GM18519 (cell line): ENCODE data around the gene GADL1.

Source experiments
- ATAC-seq: cut with Tn5 transposase; IDR thresholded peaks from one replicate; pipeline ENCODE4 v1.9.1; 2021; ENCODE audit warnings: mild to moderate bottlenecking, moderate library complexity; ENCODE audit not compliant: unreplicated experiment, low FRiP score

GADL1 gene, protein sequence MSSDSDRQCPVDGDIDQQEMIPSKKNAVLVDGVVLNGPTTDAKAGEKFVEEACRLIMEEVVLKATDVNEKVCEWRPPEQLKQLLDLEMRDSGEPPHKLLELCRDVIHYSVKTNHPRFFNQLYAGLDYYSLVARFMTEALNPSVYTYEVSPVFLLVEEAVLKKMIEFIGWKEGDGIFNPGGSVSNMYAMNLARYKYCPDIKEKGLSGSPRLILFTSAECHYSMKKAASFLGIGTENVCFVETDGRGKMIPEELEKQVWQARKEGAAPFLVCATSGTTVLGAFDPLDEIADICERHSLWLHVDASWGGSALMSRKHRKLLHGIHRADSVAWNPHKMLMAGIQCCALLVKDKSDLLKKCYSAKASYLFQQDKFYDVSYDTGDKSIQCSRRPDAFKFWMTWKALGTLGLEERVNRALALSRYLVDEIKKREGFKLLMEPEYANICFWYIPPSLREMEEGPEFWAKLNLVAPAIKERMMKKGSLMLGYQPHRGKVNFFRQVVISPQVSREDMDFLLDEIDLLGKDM

DNA sequence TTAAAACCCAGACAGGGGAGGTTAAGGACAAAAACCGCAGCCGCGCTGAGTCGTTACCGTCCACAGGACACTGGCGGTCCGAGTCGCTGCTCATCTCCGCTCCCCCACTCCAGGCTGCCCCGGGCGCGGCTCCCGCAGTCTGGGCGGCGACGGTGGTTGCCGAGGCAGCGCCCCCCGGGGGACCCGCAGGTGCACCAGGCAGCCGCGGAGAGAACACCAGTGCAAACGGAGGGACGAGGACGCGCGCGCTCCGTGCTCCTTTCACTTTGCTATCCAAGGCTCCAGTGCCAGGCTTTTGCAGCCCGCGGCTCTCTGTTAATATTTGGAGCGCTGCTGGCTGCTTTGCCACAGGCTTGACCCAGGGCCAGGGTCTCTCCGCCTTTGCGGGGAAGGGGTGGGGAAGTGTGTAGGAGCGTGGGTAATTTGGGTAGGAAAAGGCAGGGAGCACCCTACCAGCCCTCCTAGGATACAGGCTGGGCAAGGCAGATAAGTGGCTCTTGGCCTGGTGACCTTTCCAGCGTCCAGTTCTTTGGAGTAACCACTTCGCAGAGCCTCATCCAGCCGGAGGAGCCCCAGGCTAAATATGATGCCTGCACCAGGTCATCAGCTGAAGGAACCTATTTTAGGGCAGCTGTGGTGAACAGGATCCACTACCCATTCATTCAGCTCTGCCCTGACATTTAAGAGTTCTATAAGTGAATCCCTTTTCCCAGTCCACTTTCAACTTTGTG, at the start of gene GADL1:
Gene GADL1 (minus strand): TSS at position 141 of the 731 bp plus-strand sequence. CDS start 47 bp downstream, at position 94.
- no peak for ATAC-seq

DNA sequence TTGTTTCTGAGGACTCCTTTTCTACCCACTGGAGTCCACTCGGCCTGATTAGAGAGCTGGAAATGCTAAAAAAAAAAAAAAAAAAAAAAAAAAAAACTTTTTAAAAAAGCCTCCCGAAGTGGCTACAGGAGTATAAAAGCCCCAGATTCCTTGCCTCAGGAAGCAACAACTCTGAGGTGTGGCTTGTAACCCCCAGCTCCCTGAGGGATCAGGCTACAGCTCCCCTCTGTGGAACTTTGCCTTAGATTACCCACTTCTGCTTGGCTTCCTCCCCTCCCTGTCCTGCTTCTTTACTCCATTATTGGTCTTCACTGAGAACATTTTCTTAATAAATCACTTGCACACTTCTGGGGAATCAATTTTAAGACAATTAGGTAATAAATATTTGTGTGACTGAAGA, 49.7 kb upstream of the GADL1 start:
- no peak for ATAC-seq

DNA sequence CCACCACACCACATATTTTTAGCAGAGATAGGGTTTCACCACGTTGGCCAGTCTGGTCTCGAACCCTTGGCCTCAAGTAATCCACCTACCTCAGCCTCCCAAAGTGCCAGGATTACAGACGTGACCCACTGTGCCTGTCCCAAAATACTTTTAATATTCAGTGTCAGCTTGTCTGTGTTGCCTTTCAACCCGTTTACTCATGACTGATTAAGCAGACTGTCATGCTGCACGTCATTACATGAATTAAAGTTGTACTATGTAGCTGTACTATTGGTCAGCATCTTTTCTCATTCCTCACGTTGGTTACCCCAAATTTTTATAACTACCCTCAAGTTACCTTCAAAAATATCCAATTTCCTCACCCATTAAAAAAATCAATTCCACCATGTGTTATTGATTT, 48.7 kb upstream of the GADL1 start:
- no peak for ATAC-seq

DNA sequence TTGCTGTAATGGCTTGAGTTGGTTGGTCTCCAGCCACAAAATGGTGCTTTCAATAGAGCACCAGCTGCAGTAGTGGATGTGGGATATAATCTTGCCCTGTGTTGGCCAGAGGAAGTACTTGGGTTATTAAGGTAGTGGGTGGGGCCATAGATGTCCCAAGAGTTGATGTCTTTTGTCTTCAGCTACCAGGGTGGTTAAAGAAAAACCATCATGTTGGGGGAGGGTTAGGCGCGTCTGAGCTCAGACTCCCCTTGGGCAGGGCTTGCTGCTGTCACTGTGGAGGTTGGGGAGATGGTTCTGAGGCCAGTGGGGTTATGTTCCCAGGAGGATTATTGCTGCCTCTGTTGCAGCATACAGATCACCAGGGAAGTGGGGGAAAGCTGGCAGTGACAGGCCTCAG, 46.9 kb upstream of the GADL1 start:
- ATAC-seq, result no peak

DNA sequence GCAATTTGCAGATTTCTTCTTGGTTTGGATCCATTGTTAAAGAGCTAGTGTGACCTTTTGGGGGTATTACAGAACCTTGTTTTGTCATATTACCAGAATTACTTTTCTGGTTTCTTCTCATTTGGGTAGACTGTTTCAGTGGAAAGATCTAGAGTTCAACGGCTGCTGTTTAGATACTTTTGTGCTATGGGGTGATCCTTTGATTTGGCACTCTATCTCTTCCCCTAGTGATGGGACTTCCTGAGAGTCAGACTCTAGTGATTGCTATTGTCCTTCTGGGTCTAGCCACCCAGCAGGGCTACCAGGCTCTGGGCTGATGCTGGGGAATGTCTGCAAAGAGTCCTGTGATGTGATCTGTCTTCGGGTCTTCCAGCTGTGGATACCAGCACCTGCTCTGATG, 46.3 kb upstream of the GADL1 start:
- no peak for ATAC-seq

DNA sequence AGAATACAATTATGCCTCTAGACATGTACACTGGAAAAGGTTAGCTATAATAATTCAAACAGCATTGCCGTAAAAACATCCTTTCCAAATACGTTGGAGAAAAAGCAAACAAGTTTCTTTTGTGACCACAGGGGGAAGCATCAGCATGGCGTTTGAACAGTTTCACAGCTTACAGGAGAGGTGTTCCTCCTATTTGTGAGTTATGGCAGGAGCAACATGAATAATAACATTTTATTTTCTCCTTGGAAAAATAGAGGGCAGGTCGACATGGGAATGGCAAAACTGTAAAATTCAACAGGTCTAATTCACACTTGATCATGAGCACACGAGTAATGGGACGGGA, 39.7 kb upstream of the GADL1 start:
- no peak for ATAC-seq

DNA sequence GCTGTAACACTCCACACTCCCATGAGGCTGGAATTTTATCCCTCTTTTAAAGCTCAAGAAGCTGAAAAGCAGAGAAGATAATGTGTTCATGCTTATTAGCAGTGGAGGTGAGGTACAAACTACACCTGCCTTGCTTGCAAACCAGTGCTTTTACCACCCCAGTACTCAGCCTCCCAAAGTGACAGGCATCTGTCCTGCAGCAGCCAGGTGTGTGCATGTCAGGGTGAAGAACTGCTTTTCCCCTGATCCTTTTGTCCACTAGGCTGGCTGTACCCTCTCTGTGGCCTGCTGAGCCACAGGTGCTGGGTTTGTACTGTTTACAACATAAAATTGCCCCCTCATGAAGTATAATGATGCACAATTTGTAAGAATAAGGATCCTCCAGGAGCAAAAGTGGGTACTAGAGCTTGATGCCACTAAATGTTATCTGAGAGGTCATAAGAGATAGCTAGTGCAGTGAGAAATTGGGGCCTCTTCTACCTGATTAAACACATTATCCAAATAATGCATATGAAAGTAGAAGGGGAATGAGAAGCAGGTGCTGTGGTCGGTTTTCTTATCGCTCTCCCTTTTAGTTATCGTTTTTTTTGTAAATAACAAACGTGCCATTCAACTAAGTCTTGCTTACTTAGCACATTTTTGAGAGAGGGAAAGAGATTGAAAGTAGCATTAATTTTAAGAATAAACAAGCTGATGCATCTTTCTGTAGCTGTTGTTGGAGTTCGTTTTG, 39.2 kb upstream of the GADL1 start:
- no peak for ATAC-seq

DNA sequence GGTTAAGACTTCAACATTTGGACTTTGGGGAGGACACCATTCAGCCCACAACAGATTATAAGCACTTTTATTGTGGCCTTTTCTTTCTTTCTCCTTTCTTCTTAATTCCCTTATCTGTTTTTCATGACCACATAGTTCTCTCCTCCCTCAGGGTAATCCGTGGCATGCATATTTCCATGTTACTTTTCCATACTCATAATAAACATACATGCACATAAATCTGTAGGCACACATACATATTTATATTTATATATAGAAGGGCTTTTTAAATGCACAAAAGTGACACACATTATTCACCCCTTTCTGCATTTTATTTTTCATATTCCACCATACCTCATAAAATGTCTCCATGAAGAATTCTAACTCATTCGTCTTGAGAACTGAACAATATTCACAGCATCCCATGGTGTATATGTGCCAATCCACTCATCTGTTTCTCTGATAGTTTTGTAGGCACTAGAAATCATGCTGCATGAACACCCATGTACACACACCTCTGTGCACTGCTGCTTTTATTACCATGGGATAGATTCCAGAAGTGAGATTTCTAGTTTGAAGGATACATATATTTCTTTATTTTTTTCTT, 38.1 kb upstream of the GADL1 start:
- ATAC-seq, result no peak

DNA sequence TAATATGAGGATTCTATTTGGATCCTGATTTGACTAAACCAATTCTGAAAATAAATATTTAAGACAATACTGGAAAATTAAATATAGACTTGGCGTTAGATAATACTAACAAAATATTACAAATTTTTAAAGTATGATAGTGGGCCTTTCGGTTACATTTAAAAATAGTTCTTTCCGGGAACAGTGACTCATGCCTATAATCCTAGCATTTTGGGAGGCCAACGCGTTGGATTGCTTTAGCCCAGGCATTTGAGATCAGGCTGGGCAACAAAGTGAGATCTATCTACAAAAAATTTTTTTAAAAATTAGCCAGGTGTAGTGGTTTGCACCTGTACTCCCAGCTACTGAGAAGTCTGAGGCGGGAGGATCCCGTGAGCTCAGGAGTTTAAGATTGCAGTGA, 30.3 kb upstream of the GADL1 start:
- ATAC-seq, result no peak

DNA sequence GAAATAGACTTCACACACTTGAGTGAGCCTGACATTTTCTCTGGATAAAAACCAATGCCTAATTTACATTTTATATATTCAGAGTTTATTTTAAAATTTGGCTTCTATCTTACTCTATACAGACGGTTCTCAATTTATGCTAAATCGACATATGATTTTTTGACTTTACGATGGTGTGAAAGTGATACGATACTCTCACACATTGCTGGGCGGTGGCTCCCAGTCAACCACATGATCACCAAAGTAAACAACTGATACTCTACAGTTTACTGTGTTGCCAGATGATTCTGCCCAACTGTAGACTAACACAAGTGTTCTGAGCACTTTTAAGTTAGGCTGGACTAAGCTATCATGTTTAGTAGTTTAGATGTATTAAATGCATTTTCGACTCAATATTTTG, 25.1 kb upstream of the GADL1 start:
- no peak for ATAC-seq

DNA sequence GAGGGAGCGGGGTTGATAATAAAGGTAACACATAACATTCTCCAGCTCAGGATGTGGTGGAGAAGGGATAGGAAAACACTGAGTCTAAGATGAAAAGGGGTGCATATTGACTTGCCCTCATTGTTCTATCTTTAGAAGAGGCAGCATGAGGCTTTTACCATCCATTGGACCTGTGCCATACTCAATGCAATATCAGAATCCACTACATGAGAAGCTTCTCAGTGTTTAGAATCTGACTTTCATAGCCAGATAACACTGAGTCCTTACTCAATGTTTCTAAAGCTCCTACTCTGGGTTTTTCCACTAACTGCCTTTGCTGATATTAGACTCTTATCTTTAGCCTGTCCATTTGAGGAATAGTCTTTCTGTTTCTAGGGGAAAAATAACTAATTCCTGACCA, 24.3 kb upstream of the GADL1 start:
- no peak for ATAC-seq

DNA sequence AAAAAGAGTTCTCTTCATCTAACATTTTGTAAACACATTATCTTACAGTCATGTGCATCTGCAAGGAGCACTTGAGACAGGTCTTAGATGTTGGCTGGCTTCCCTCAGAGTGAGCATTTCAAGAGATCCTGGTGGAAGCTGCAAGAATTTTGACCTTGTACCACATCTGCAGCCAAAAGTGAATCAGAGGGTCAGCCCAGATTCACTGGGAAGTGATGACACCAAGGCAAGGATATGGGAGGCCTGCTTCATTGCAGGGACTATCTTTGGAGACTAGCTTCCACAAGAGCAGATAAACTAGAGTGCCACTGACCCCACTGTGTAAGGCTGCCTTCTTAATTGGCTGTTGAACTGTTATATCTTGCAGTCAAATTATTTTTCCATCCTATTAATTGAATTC, 21.3 kb upstream of the GADL1 start:
- no peak for ATAC-seq

DNA sequence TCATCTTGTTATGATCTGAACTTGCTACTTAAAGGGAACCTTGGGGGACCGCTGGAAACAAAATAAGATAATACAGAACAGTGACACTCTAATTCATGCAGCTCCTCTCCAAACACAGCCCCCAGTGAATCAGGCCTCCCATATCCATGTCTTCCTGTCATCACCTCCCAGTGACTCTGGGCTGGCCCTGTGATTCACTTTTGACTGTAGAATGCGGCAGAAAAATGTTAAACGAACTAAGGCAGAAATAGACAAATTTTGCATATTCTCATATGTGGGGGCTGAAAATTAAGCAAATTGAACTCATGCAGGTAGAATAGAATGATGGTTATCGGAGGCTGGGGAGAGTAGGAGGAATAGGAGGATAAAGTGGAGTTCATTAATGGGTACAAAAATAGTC, 20.2 kb upstream of the GADL1 start:
- ATAC-seq, result no peak

DNA sequence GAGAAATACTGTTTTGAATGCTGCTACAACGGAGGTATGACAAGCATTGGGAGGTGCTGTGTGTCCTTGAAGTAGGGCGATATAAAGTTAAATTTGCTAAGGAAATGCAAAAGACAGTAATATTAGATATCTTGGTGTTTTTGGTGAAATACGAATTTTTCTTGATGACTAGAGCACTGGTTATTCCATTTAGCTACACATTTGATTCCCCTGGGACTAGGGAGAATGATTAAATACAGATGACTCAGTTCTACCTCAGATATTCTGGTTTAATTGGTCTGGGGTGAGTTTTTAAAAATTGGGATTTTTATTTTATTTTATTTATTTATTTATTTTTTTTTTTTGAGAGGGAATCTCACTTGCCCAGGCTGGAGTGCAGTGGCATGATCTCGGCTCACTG, 18.7 kb upstream of the GADL1 start:
- no peak for ATAC-seq

DNA sequence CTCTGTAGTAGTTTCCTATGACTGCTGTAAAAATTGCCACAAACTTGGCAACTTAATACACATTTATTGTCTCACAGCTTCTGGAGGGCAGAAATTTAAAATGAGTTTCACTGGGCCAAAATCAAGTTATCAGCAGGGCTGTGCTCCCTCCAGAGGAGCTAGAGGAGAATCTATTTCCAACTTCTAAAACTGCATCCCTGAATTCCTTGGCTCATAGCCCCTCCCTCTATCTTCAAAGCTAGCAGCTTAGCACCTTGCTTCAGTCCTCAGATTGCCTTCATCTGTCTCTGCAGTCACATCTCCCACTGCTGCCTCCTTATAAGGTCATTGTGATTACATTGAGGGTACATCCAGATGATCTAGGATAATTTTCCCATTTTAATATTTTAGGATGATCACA, 17.8 kb upstream of the GADL1 start:
- ATAC-seq, result no peak

DNA sequence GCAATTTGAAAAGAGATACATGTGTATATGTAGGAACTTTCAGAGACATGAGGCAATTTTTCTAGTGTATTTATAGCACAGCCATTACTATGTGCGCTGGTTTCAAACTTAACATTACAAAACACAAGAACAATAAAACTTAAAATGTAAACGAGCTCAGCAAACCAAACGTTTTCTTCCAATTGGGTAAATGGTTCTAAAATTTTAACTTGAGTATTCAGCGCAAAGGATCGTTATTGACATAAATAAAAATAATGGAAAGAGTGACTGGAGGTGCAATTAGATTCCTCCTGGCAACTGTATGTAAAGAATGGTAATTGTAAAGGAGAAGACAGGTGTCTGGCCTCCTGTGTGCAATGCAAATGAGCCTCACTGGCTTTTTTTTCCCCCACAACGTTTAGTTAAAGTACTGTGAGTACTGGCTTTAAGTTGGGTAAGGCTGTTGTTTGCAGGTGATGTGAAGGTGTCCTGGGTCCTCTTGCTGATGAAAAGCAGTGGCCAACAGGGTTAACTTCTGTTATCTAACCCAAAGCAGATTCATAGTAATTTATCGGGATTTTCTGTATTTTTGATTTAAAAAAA, 14.1 kb upstream of the GADL1 start:
- no peak for ATAC-seq

DNA sequence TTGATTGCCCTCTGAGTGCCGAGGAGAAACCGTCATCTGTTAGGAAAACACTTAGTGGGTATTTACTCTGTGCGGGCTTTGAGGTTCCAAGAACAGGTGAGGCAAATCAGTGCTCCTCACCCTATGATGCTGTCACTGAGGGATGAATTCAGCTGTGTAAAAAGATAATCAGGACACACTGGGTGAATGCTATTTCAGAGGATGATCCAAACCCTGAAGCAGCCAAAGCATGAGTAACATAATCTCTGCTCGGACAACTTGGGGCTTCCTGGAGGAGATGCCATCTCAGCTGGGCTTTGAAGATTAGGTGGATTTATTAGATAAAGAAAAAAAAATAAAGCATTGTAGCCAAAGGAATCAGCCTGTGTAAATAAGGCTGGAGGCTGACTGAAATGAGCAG, 10.5 kb upstream of the GADL1 start:
- ATAC-seq, result no peak

DNA sequence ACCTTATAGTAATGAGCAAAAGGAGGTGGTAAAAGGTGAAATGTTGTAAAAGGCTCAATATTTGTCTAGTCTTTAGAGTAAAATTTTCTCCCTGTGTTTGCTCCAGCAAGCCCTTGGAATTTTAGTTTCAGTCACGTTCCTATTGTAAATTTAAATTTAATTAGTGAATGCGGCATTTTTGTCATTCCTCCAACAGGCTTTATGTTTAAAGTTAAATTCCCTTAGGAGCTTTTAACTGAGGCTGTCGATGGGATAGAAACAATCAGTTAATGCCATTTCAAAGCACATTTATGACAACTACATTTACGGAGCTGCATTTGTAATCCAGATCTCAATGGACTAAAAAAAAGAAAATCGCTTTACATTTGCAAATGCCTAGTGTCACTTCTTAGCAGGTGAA, 868 bp upstream of the GADL1 start:
- no peak for ATAC-seq

DNA sequence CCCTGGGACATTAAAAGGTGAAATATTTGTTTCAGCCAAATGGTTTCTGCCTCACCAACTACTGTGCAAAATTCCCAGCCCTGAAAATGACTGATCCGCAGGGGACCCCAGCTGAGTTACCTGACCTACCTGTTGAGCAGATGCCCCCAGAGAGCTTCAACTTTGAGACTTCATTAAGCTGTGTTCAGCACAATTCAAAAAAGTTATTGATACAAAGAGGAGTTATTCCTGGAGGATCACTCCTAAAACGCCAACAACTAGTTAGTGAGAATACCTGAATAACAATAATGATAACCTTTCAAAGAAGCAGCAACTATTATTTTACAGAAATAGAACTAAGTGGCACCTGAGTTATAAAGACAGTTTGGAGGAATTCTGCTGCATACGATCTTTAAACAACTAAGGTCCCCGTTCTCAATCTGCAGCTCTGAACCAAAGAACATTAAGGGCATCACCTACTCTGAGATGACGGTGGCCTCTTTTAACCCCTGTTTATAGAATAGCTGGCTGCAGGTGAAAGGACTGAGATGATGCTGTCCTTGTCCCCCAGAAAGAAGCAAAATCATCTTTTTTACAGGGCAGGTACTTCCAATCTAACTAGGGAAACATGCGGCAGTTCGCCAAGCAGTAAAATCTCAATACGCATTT, 659 bp downstream of the GADL1 start:
- ATAC-seq, result no peak

DNA sequence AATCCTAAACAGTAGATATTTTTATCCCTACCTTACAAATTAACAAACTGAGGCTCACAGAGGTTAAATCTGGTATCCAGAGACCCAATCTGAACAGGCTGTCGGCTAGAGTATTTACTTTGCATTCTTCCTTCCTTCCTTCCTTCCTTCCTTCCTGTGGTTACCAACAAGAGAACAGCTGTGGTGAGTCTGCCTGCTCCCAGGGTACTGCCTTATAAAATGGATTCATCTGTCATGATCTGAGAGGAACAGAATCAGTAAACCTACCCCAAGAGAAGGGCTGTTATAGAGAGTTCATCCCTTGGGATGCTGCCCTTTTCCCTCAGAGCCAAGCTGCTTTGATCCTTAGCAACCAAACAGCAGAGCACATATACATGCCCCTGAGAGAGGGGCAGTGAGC, 3.6 kb downstream of the GADL1 start:
- no peak for ATAC-seq
